GM19395 (cell line): ENCODE data around the gene SREBF2.
"Not testable (repeated sequence)": the region's sequence is repeated elsewhere in the genome, so short reads cannot be mapped to it uniquely, and the experiment has no call there.

Experiments used
- ATAC-seq: cut with Tn5 transposase; IDR thresholded peaks from one replicate; pipeline ENCODE4 v1.9.1; 2021; ENCODE audit warnings: mild to moderate bottlenecking, moderate library complexity; ENCODE audit not compliant: unreplicated experiment

SREBF2 gene

DNA sequence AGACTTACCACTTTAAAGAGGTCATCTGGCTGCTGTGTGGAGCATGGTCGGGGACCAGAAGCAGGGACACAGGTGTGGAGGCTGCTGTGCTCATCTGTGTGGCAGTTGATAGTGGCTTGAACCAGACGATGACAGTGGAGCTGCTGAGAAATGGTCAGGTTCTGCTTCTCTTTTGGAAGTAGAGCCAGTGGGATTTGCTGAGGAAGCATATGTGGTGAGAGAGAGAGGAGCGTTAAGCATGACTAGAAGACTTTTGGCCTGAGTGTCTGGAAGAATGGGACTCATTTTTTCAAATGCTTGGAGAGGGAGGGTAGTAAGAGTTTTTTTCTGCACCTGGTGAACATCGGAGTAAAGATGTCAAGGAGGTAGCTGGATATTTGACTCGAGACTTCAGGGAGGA lies 12.5 kb upstream of the SREBF2 start:
- no peak for ATAC-seq

GRCh38 chr22:41821471-41822316 lies 11.2 kb upstream of the SREBF2 start:
- ATAC-seq: no peak

DNA sequence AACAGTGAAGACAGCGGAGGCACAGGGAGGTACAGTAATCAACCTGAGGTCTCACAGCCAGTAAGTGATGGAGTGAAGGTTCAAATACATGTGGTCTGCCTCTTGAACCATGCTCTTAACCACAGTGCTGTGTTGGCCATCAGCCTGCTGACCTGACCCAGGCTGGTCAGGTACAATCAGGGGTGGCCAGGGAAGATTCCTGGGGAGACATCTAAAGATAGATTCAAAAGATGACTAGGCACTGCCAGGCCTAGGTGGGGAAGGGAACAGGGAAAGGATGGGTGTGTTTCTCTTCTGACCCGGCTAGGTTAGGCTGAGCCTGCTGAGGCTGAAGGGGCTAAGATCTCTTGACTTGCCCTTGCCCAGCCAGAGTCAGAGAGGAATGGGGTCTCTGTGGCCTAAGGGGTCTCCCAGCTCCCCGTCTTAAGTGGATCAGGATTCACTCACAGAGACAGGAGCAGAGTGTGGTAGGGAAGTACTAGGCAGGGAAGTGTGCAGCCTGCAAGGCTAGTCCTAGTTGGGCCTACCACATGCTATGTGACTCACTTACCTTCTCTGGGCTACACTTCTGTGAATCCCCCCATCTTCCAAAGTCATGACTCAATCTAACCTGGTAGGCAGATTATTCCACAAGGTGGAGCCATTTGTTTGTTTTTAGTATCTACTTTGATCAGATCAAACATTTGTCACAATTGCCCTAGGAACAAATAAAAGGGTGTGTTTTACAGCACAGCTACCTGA lies 10.4 kb upstream of the SREBF2 start:
- ATAC-seq: no peak

- ATAC-seq: no peak
Measured at GRCh38 chr22:41823797-41824196, 9.1 kb upstream of the SREBF2 start.

GRCh38 chr22:41825376-41825775 lies 7.5 kb upstream of the SREBF2 start:
- ATAC-seq: no peak

DNA sequence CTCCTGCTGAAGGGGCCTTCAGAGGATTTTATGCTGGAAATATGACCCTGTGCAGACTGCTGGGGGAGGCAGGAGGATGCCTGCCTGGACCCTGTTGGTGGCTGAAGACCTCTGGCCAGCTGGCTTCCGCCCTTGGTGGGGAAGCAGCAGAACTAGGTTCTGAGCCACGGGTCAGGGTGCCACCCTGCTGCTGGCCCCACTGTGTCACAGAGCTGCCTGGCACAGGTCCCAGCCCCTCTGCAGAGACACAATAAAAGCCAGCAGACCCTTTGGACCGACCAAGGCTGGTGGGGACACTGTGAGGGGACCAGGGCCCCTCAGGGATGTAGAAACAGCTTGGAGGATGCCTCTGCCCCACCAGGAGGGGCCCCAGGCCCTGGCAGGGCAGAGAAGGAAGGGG lies 6.9 kb upstream of the SREBF2 start:
- ATAC-seq: no peak

DNA sequence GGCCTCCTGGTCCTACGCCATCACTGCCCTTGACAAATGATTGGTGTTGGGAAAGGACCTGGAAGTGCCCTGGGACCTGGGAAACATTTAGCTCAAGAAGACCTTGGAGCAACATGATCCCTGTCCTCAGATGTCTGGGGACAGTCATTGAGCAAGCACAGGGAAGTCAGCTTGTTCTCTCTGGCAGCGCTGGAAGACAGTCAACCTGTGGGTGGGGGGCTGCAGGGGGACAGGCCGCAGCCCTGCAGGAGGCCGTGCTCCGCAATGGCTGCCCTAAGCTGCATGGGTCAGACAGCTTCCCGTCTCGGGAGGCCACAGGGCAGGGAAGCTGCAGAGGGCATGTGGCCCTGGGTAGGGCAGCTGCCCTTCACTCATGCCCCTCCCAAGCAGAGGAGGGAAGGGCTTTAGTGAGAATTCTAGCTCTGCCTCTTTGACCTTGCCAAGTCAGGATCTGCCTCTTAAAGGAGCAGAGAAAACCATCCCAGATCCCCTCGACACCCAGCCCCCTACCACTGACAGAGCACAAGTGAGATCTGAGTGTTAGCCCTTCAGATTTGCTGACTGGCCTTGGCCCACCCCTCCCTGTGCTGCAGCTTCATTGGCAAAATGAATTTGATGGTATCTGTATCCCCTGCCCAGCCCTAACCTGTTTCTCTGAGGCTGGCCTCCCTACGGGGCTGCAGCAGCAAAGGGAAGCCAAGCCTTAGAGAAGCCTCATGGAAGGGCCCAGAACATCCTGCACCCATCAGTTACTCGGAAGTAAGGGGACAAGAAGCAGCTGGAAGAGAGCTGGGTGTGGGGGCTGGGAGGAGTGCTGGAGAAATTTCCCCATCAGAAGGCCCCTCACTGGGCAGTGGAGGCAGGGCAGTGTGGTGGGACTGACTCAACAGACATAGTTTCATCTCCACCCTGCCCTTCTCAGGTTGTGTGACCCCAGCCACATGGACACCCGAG lies 6.2 kb upstream of the SREBF2 start:
- ATAC-seq: no peak

- ATAC-seq: no peak
Measured at GRCh38 chr22:41827671-41828070, 5.2 kb upstream of the SREBF2 start.

DNA sequence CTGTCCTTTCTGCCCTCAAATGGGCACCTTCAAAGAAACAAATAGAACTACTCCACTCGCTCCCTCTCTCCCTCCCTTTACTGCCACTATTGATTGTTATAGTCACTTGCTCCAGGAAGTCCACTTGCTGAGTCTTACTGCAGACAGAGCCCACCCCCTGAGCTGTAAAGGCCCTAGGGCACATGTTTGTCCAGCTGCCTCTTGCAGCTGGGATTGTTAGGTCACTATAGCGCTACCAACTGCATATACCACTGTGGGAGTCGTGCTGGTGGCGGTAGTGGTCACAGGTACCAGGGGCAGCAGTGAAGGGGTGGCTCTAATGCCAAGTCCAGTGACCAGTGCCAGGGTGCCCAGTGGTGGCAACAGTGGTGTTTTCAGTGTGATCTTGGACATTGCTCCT lies 4.4 kb upstream of the SREBF2 start:
- ATAC-seq: no peak

GRCh38 chr22:41830174-41830573 lies 2.7 kb upstream of the SREBF2 start:
- no peak for ATAC-seq

GRCh38 chr22:41831383-41831782 lies 1.5 kb upstream of the SREBF2 start:
- no peak for ATAC-seq

DNA sequence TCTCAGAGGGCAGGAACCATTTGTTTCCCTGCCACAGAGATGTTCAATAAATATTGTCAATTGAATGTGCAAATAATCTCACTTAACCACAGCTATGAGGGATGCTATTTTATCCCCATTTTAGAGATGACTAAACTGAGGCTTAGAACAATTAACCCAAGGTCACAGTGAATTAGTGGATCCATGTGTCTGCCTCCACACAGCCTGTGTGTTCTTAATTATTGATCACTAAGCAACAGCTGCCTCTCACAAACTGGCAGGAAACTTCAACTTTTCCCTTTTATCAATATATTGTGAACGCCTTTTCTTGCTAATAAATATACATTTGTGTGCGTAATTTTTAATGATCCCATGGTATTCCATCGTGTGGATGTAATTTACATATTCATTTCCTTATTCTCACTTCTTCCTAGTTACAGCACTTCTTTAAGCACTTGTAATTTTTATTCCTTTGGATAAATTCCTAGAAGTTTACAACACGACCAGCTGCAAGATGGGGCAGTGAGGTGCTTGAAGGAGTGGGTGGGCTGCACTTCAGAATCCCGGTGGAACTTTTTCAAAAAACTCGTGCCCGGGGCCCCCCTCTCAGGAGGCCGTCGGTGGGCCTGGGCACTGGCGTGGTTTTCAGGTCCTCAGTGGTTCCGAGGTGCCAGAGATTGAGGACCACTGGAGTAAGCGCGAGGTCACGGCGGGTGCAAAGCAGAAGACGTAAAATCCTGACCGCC lies 915 bp upstream of the SREBF2 start:
- ATAC-seq: no peak

- ATAC-seq: no peak
Measured at GRCh38 chr22:41833369-41834004, 582 bp downstream of the SREBF2 start.

GRCh38 chr22:41834005-41834944 lies 1.4 kb downstream of the SREBF2 start:
- ATAC-seq: no peak

DNA sequence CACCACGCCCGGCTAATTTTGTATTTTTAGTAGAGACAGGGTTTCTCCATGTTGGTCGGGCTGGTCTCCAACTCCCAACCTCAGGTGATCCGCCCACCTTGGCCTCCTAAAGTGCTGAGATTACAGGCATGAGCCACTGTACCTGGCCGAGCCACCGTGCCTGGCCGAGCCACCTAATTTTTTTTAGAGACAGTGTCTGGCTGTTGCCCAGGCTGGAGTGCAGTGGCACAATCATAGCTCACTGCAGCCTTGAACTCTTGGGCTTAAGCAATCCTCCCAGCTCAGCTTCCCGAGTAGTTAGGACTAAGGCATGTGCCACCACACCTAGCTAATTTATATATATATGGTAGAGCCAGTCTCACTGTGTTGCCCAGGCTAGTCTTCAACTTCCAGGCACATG lies 2.6 kb downstream of the SREBF2 start:
- ATAC-seq: not testable (repeated sequence)

- ATAC-seq: no peak
Measured at GRCh38 chr22:41836551-41836950, 3.6 kb downstream of the SREBF2 start.

DNA sequence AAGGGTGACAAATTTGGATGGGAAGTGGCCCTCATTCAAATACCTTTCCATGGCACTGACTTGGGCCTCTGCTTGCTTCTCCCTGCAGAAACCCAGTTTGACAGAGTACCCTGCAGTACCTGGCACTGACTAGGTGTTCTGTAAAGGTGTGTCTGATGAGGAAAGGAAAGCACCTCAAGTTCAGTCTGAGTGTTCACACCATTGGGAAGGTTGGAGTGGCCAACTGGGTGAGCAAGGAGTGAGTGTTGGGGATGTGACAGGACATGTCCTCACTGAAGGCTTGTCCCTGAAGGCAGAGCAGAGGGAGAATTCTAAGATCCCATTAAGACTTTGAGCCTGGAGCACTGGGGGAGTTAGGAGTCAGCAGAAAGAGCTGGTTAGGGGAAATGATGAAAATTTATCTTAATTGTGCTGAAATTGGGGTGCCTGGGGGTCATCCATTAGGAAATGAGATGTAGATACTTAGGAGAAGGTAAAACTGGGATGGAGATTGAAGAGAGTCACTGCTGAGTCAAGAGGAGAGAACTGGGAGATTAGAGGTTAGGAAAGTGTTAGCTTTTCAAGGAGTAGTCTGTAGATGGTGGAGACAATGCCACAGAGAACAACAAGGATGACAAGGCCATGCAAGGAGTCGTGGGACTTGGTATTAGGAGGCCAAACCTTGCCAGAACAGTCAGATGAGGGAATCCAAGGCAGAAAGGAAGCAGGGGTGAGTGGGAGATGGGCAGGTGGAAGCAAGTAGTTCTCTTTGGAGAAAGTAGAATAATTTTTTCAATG lies 6.1 kb downstream of the SREBF2 start:
- ATAC-seq: no peak

- ATAC-seq: no peak
Measured at GRCh38 chr22:41840216-41840615, 7.3 kb downstream of the SREBF2 start.
